Loucy (cell line): Measurements from ENCODE around the gene PEX16.

Experiments used
- H2AFZ ChIP-seq: fragments of 200-600 bp; sonication (generic); 2 replicates; pipeline ENCODE4 v1.6.0; 2016; ENCODE audit warnings: antibody characterized with exemption, mild to moderate bottlenecking, low read length, moderate library complexity
- H3F3A ChIP-seq: fragments of 200-600 bp; 2 replicates; pipeline ENCODE4 v1.6.0; 2016; ENCODE audit warnings: antibody characterized with exemption, low read depth, mild to moderate bottlenecking
- H3K27me3 ChIP-seq: fragments of 200-600 bp; sonication (generic); 2 replicates; pipeline ENCODE4 v1.6.1; 2014; ENCODE audit warnings: low read length, mild to moderate bottlenecking; ENCODE audit not compliant: insufficient read depth, poor library complexity, severe bottlenecking
- H3K36me3 ChIP-seq: fragments of 200-600 bp; sonication (generic); 2 replicates; pipeline ENCODE4 v1.6.1; 2016; ENCODE audit warnings: low read length; ENCODE audit not compliant: insufficient read depth
- H3K4me1 ChIP-seq: fragments of 200-600 bp; sonication (generic); 2 replicates; pipeline ENCODE4 v1.5.1; 2014; ENCODE audit warnings: low read length, mild to moderate bottlenecking; ENCODE audit not compliant: insufficient read depth, poor library complexity, severe bottlenecking
- H3K4me2 ChIP-seq: fragments of 200-600 bp; sonication (generic); 2 replicates; pipeline ENCODE4 v1.6.0; 2014; ENCODE audit warnings: antibody characterized with exemption, low read length, low read depth, mild to moderate bottlenecking; ENCODE audit not compliant: poor library complexity, severe bottlenecking
- H3K4me3 ChIP-seq: fragments of 200-600 bp; sonication (generic); 2 replicates; pipeline ENCODE4 v1.5.1; 2014; ENCODE audit warnings: low read length, mild to moderate bottlenecking, mixed read lengths; ENCODE audit not compliant: poor library complexity, severe bottlenecking
- H3K79me2 ChIP-seq: fragments of 200-600 bp; sonication (generic); 2 replicates; pipeline ENCODE4 v1.6.1; 2014; ENCODE audit warnings: low read length; ENCODE audit not compliant: insufficient read depth
- H3K9ac ChIP-seq: fragments of 200-600 bp; sonication (generic); 2 replicates; pipeline ENCODE4 v1.6.0; 2014; ENCODE audit warnings: mild to moderate bottlenecking, low read depth, low read length, moderate library complexity; ENCODE audit not compliant: poor library complexity, severe bottlenecking
- H3K9me2 ChIP-seq: fragments of 200-600 bp; sonication (generic); replicated peaks from 2 replicates; pipeline ENCODE4 v1.6.1; 2016; ENCODE audit warnings: low read depth, low read length, mixed read lengths
- H3K9me3 ChIP-seq: fragments of 200-600 bp; sonication (generic); 2 replicates; pipeline ENCODE4 v1.6.1; 2014; ENCODE audit warnings: mild to moderate bottlenecking, antibody characterized with exemption, low read length, low read depth; ENCODE audit not compliant: insufficient read depth
- H4K20me1 ChIP-seq: fragments of 200-600 bp; sonication (generic); 2 replicates; pipeline ENCODE4 v1.6.0; 2014; ENCODE audit warnings: antibody characterized with exemption, low read length, mild to moderate bottlenecking; ENCODE audit not compliant: insufficient read depth, poor library complexity, severe bottlenecking
- EZH2phosphoT487 ChIP-seq: fragments of 200-600 bp; IDR thresholded peaks from 2 replicates; pipeline ENCODE4 v1.6.1; 2018; ENCODE audit warnings: antibody characterized with exemption, mild to moderate bottlenecking, moderate library complexity, borderline replicate concordance
- TF ChIP-seq, protein P1 (sequence below): fragments of 200-600 bp; sonication (generic); conservative IDR thresholded peaks from 2 replicates; pipeline ENCODE4 v1.5.1; 2014; ENCODE audit warnings: mild to moderate bottlenecking, antibody characterized with exemption, low read length

PEX16 gene

GRCh38 chr11:45942381-45942780 lies 24.7 kb upstream of the PEX16 start:
- Histone ChIP-seq H3F3A (no peaks in the 10 kb centered on the region), H4K20me1 (no peaks in the 10 kb centered on the region), H3K4me2 (no peak overlapping the region), H3K9ac (no peak overlapping the region), H3K36me3 (peaks cover 45% of the 10 kb centered on the region; the same call in 1 of the 2 replicates), H3K79me2 (no peaks in the 10 kb centered on the region), H3K4me1 (no peaks in the 10 kb centered on the region), H3K9me3 (no peaks in the 10 kb centered on the region), H3K27me3 (no peaks in the 10 kb centered on the region), H3K4me3 (no peak overlapping the region), H2AFZ (no peak overlapping the region), H3K9me2 (no peaks in the 10 kb centered on the region)
- TF ChIP-seq, protein P1, sequence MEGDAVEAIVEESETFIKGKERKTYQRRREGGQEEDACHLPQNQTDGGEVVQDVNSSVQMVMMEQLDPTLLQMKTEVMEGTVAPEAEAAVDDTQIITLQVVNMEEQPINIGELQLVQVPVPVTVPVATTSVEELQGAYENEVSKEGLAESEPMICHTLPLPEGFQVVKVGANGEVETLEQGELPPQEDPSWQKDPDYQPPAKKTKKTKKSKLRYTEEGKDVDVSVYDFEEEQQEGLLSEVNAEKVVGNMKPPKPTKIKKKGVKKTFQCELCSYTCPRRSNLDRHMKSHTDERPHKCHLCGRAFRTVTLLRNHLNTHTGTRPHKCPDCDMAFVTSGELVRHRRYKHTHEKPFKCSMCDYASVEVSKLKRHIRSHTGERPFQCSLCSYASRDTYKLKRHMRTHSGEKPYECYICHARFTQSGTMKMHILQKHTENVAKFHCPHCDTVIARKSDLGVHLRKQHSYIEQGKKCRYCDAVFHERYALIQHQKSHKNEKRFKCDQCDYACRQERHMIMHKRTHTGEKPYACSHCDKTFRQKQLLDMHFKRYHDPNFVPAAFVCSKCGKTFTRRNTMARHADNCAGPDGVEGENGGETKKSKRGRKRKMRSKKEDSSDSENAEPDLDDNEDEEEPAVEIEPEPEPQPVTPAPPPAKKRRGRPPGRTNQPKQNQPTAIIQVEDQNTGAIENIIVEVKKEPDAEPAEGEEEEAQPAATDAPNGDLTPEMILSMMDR = no peak
- no peak for TF ChIP-seq EZH2phosphoT487

DNA sequence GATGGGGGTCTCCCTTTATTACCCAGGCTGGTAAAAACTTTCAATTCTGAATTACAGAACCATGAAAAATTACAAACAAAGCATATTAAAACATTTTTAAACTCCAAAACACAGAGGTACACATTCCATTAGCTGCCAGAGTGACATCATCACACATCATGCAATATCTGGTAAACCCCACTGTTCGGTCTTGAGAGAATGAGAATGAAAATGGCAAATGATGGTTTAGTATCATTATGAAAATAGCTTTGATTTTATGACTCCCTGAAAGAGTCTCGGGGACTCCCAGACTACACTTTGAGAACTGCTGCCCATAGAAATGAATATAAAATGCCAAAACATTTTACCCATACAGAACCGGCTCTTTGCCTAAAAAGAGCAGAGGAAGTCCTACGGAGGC lies 23.6 kb upstream of the PEX16 start:
- Histone ChIP-seq H4K20me1 (no peaks in the 10 kb centered on the region), H3K4me2 (no peak overlapping the region), H3K4me3 (no peak overlapping the region), H3K4me1 (no peaks in the 10 kb centered on the region), H2AFZ (no peak overlapping the region), H3K36me3 (peaks cover 44% of the 10 kb centered on the region; the same call in 1 of the 2 replicates), H3K9ac (no peak overlapping the region), H3K9me3 (no peaks in the 10 kb centered on the region), H3K27me3 (no peaks in the 10 kb centered on the region), H3F3A (no peaks in the 10 kb centered on the region), H3K79me2 (no peaks in the 10 kb centered on the region), H3K9me2 (no peaks in the 10 kb centered on the region)
- TF ChIP-seq, protein P1 = no peak
- TF ChIP-seq EZH2phosphoT487 = no peak

DNA sequence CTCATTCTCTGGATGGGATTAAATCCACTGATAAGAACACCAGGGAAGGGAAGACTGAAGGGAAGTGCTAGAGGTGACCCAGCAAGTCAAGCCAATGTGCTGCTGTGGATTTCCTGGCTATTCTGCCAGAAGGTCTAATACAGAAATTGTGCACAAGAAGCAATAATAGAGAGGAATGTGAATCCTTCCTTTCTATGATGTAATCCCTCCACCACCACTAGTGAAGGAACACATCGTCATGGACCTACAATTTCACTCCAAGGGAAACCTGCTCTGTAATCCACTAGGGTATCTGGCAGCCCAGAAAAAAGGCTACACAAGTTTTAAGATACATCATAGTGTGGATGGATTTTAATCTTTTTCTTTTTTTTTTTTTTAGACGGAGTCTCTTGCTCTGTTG lies 22.2 kb upstream of the PEX16 start:
- no peaks in the 10 kb centered on the region for H3K4me1 ChIP-seq
- no peaks in the 10 kb centered on the region for H3K79me2 ChIP-seq
- H3F3A ChIP-seq = no peaks in the 10 kb centered on the region
- H3K9ac ChIP-seq = no peak overlapping the region
- no peak overlapping the region for H3K4me2 ChIP-seq
- peaks cover 44% of the 10 kb centered on the region; the same call in 1 of the 2 replicates for H3K36me3 ChIP-seq
- H3K4me3 ChIP-seq = no peak overlapping the region
- no peaks in the 10 kb centered on the region for H3K27me3 ChIP-seq
- no peaks in the 10 kb centered on the region for H4K20me1 ChIP-seq
- H2AFZ ChIP-seq = no peak overlapping the region
- no peaks in the 10 kb centered on the region for H3K9me2 ChIP-seq
- TF ChIP-seq, protein P1 = no peak
- TF ChIP-seq EZH2phosphoT487 = no peak
- no peaks in the 10 kb centered on the region for H3K9me3 ChIP-seq
